GM10847 (cell line): Measurements from ENCODE around the gene SSH3.

ENCODE experiments used
- POLR2A ChIP-seq: IDR thresholded peaks from 2 replicates; pipeline ENCODE4 v1.6.1; 2011; ENCODE audit not compliant: insufficient read length; ENCODE audit errors: extremely low read depth

SSH3 gene

GRCh38 chr11:67266449-67267187 is 36.7 kb upstream of the SSH3 start, which contains the start of gene GRK2:
Gene GRK2, plus strand, starts transcription at chr11:67266473. Its CDS starts 227 bp downstream, at chr11:67266700.
- peak; percentile 47 for TF ChIP-seq POLR2A

- peak; percentile 15 for TF ChIP-seq POLR2A
Measured at GRCh38 chr11:67267188-67268080, 35.9 kb upstream of the SSH3 start.

DNA sequence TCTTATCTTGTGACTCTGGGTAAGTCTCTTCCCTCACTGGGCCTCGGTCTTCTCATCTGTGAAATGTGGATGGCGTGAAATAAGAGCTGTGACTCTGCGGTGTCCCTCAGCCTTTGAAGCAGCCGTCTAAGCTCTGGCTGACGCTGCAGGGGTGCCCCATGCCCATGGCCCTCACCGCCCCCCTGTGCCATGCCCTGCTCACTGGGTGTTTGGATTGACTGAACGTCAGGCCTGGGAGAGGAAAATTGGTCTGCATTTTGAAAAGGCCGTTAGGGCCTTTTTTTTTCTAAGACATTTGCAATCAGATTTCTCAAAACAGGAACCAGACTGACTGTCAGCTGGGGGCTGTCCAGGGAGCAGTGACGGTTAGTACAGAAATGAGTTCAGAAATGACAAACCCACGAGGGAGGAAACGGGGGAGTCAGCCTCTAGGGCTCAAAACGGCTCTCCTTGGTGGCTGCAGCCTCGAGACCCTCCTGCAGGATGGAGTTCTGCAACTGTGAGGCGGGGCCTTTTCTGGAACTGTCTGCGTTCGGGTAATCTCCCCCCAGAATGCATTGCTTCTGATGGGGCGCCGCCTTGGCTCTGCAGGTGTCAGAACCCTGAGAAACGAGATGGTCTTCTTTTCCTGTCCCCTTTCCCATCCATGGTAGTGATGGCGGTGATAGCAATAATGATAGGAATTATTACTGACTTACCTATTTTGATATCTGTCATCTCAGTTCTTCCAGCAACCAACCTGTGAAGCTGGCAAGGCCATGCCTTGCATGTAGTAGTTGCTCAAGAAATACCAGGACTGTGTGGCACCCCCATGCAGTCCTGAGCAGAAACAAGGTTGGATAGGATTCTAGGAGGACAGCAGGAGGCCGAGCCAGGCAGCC is 35.0 kb upstream of the SSH3 start:
- TF ChIP-seq POLR2A, result no peak

DNA sequence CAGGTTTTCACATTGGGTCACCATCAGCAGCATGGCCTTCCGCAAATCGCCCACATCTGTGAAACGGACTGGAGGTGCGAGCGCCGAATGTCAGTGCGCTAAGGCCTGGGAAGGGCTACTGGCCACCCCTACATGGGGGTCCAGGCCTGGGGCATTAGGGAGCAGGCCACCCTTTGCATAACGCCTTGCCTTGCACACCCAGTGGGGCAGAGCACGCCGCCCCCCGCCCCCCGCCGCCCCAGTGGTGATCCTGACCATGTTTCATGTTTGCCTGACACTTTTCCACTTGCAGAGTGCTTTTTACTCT is 34.4 kb upstream of the SSH3 start:
- TF ChIP-seq POLR2A, result no peak

GRCh38 chr11:67269401-67270255 is 33.7 kb upstream of the SSH3 start:
- TF ChIP-seq POLR2A, result no peak

DNA sequence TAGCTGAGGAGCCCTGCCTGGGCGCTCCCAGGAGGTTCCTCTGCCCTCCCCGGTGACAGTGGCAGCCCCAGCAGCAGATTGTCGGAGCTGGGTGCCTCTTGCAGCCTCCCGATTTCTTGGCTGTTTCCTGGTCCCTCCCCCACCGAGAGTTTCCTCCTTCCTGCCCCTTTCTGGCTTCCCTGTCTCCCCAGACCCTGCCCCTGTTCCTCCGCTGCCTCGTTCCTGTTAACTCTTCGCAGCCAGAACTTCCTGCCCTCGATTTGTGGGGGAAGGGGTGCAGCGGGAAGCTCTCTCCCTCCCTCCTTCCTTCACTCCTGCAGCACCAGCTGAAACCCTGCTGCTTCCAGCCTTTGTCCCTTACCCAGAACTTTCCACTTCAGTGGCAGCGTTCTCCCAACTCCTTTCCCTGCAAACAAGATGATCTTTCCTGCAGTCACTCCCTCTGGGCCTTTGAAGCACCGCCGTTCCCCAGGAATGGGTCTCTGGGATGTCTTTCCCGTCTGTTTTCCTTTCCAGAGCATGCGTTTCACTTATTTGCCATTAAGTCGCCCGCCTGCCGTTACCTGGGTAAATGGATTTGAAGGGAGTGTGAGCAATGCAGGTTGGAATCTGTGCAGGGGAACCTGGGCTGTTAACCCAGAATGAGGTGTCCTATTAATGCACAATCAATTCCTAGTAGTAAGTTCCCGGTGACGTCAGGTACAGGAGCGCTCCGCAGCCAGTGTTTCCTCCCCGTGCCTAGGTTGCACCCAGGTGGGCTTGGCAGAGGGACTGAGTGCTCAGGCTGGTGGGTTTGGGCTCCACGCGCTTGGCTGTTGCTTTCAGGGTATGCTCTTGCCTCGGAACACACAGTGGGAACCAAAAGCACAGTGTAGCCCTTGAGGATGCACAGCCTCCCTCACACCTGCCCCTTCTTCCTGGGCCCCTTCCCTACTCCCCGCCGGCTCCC is 32.8 kb upstream of the SSH3 start:
- TF ChIP-seq POLR2A, result no peak

DNA sequence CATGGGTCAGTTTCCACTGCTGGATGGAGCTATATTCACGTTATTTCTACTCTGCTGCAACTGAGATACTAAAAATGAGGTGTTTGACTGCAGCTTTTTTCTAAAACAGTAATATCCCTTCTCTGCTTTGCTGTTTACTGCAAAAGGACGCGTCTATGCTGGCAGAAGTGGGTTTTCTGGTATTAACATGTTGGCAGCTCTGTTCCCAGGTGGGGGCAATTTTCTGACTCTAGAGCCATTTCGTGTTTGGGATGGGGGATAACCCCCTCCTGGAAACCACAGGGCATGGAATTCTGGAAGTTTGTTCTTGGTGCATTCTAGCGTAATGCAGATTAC is 32.2 kb upstream of the SSH3 start:
- no peak for TF ChIP-seq POLR2A

DNA sequence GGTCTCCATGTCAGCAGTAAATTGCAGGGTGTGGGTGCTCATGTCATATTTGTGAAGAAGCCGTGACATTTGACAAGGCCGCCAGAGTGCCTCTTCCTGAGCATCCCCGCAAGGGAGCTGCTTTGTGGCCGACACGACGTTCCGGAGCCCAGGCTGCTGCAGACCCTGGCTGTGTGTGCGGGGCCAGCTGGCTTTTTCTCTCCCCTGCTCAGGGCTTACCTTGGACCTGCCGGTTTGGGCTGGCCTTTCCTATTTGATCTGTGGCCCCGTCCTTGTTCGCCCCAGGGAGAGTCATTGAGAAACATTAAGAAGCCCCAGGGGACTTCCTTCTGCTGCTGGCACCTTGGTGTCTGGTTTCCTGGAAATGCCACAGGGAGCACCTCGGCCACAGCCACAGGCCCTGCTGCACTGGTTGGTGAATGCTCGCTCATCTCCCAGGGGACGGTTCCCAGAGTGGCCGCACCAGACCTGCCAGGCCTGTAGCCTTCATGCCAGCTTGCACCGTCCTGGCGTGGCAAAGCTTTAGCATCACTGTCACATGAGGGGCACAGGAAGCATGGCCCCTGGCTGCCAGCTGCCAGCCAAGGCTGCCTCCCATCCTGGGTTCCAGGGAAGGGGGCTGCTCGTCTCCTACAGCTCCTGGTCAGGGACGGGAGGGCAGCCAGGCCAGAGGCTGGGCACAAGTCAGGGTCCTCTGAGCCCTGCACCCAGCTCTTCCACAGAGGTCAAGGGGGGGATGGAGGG is 31.6 kb upstream of the SSH3 start:
- no peak for TF ChIP-seq POLR2A

GRCh38 chr11:67272327-67273259 is 30.7 kb upstream of the SSH3 start:
- no peak for TF ChIP-seq POLR2A

GRCh38 chr11:67273260-67273990 is 29.9 kb upstream of the SSH3 start:
- no peak for TF ChIP-seq POLR2A
